HS-27A (cell line): Measurements from ENCODE around the gene NMRAL1.

Source experiments
- DNase-seq: peaks from one replicate; pipeline ENCODE4 v3.0.0-alpha.2; 2012; ENCODE audit warnings: low read depth, missing footprints

The NMRAL1 gene

DNA sequence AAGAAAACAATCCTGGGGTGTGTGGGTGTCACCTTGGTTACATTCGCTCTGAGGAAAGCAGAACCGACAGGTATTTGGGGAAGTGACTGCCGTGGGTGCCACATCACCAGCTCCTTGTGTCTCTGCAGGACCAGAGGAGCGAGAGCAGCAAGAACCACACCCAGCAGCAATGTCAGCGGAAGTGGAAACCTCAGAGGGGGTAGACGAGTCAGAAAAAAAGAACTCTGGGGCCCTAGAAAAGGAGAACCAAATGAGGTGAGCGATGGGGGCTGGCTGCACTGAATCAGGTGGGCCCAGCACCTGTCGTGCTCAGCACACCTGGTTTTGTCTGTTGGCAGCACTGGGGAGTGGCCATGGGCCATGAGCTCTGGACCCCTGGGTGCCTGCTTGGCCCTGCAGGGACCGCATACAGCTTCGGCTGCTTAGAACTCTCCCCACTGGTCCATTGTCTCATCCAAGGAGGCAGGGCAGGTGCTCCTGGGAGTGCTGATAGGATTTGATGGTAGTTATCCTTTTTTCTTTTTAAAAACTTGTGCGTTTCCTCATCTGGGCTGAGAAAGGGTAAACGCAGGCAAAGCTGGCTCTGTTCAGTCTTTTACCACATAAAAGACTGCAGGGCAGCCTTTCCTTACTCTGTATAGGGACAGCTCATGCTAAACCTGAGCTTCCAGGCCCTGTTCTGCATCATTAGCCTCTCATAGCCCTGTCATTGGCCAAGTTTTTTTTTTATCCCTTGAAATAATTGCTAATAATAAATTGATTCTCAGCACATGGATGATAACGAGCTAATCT, 31.1 kb upstream of the NMRAL1 start:
- DNase-seq, result no peak

DNA sequence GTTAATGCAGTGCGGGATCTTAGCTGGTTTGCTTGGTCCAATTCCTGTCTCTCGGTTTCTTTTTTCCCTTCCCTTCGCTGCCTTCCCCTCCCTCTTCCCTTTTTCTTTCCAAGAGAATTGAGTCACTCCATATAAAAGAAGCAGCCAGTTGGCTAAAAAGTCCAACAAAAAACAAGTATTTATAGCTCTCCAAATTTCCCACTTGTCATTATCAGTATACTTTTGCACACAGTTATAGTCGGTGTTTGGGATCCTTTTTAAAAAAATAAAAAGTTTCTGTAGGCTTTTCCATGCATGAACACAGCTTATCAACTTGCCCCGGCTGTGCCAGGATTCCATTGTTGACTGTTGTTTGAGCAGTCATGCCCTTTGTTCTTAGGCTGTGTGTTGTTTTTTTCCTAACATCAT, 26.6 kb upstream of the NMRAL1 start:
- no peak for DNase-seq

DNA sequence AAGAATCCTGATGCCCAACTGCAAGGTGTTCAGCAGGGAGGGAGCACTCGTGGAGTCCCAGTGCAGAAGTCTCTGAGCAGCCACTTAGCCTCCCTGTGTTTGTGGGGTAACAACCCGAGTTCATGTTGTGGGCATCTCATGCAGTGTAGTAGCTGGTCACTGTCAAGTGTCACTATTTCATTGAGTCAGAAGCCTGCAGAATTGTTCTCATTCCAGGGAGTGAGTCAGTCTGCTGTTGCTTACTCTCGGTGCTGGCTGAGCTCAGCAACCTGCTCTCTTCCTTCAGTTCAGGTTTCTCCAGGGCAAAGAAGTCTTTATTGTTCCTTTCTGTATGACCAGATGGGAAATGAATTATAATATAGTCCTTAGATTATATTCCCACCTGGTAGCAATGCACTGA, 25.8 kb upstream of the NMRAL1 start:
- peak; percentile 56 for DNase-seq

DNA sequence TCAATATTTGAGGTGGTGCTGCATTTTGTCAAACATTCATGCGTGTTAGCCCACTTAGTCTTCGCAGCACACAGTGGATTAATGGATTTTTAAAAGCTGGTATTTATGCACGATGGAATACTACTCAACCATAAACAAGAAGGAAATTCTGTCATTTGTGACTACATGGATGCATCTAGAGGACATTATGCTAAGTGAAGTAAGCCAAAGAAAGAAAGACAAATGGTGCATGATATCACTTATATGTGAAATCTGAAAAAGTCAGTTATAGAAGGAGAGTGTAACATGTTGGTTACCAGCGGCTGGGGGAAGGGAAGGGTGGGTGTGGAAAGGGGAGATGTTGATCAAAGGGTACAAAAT, 24.8 kb upstream of the NMRAL1 start:
- no peak for DNase-seq

DNA sequence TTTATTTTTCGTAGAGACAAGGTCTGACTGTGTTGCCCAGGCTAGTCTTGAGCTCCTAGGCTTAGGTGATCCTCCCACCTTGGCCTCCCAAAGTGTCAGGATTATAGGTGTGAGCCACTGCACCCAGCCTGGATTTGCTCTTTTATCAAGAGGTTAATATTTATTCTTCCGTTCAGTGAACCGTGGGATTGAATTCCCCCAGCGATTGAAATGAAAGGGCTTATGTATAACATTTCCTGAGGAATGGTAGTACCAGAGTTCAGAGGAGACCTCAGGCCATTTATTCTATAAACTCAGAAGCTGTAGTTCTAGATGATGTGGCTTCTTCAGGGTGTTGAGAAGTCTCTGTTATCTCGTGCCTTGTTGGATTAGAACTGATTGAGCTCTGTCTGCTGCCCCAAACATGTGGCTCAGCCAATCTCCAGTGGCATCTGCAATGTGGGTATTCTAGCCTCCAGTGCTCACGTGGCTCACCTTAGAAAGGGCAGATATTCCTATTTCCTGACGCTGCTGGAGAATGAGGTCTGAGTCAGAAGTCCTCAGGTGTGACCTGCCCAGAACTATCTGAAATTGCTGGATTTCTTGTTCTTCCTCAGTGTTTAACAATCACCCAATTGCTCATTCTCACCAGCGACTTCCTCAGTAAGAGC, 24.2 kb upstream of the NMRAL1 start:
- DNase-seq, result no peak

DNA sequence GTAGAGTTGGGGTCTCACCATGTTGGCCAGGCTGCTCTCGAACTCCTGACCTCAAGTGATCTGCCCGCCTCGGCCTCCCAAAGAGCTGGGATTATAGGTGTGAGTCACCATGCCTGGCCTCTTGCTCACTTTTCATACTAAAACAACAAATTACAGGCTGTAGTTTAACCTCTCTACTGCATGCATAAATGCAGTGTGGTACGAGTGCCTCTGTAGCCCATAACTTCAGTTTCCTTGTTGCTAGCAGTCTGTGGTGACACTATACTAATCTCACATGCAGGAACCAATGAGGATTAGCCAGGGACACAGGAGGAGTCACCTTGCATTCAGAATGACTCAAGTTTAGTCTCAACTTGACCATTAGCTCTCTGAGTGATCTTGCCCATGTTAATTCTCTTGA, 21.9 kb upstream of the NMRAL1 start:
- peak; percentile 48 for DNase-seq

DNA sequence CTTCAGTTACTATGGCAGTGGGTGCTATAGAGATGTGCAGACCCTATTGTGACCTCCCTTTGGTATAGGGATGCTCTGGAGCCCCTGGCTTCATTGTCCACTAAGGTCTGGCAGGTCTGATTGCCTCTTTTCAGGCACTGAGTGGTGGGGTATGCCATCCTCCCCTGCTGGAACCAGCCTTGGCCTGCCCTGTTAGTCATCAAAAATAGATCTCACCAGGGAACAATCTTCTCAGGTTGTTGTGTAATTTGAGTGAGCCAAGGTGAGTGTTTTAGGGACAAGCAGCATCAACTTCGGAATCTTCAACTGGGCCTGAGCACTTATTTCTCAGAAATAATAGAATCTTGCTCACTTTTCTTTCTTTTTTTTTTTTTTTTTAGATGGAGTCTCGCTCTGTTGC, 21.3 kb upstream of the NMRAL1 start:
- DNase-seq, result no peak

DNA sequence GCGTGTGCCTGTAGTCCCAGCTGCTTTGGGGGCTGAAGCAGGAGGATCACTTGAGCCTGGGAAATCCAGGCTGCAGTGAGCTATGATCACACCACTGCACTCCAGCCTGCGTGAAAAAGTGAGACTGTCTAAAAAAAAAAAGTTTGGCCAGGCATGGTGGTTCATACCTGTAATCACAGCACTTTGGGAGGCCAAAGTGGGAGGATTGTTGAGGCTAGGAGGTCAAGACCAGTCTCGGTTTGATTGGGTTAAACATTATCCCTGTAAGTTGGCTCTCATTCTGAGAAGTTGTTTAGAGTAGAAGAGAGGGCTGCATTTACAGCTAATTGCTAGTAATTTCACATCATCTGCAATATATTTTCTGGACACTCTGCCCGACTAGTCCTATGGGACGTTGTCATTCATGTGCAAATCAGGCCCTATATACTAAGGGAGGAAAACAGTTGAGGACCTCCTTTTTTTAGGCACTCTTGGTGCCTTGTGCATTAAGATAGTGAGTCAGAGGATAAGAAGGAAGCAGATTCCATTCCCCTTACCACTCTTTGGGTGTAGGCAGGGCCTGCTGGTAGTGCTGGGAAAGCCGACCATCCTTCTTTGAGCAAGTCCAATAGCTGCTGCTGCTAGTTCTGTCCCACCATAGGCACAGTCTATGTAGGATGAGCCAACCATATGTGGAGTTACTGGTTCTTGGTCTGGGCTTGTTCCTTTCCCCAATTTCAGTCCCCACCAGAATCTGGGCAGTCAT, 20.5 kb upstream of the NMRAL1 start:
- DNase-seq, result peak; percentile 76

DNA sequence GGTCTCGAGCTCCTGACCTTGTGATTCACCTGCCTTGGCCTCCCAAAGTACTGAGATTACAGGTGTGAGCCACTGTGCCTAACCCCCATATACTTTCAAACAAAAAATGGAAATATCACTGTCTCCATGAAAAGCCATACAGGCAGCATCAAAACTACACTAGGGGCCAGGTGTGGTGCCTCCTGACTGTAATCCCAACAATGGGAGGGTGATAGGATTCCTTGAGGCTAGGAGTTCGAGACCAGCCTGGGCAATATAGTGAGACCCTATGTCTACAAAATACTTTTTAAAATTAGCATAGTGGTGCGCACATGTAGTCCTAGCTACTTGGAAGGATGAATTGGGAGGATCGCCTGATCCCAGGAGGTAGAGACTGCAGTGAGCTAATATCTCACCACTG, 17.5 kb upstream of the NMRAL1 start:
- no peak for DNase-seq

DNA sequence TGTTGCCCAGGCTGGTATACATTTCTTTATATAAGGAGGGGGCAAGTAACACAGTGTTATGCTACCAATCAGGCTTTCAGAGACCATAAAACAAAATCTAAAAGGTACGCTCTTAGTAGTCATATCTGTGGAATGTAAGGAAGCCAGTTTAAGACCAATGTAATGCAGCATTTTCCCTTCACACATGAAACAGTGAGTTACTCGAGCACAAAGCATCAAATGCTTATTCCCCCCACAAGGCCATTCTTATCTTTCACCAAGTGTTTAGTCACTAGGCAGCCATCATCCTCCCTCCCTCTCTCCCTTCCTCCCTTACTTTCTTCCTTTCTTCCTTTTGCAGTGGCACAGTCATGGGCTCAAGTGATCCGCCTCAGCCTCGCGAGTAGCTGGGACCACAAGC, 14.6 kb upstream of the NMRAL1 start:
- peak; percentile 82 for DNase-seq

DNA sequence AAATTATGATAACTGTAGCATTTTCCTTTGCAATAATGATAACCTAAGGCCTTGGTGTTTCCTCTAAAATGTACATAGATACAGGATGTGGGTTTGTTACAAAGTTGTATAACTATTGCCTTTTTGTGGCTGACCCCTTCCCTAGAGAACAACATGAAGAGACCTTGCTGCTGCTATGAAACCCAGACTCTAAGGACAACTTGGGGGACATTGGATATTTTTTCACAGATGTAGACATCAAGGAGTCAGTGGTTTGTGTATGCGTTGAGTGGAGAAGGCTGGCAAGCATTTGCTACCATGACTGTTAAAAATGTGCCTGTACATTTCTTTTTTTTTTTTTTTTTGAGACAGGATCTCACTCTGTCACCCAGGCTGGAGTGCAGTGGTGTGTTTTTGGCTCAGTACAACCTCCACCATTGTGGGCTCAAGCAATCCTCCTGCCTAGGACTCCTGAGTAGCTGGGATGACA, 14.1 kb upstream of the NMRAL1 start:
- DNase-seq, result no peak

DNA sequence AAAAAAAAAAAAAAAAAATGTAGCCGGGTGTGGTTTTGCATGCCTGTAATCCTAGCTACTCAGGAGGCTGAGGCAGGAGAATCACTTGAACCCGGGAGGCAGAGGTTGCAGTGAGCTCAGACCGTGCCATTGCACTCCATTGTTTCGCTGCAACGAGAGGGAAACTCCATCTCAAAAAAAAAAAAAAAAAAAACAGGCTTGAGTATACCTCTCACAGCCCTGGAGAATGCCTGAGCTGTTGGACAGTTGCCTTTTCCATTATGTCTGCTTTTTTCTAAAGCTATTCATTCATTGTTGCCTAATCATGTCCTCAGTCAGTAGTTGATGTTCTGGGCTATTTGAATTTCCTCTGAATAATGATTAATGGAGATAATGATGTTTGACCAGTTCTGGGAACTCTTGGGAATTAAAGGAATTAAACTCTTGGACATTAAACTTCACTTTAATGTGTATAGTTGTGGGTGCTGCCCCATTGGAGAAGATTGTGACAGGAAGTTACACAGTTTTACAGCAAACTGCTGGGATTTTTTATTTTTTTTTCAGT, 13.6 kb upstream of the NMRAL1 start:
- no peak for DNase-seq

DNA sequence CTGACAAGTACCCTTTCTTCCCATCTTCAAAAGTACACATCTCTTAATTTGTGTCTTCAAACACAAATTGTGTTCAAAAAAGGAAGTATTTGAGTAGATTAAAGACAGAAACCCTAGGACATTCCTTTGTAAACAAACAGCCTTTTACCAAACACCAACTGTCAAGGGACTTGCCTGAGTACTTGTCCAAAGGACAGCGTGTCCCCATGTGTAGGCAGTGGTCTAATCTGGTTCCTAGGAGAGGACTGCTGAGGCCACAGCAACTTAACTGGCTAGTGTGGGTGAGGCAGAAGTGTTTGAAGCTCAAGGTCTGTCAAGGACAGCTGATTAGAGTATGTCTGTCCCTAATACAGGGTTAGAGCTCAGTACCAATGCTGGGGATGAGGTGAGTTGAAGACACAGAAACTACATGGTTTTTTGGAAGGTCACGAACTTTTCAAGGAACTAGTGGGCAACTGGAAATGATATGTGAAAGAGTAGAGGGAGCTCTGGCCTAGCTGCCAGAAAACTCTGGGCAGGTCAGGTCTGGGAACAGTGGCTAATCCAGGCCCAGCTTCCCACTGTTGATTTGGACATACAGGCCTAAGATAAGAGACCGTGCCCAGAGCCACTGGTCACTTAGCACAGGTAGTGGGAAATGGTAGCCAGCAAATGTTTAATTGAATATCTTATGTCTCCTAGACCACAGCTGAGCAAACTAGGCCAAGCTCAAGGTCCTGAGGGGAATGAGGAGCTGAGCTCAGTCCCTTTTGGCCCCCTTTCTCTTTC, 11.9 kb upstream of the NMRAL1 start:
- no peak for DNase-seq

DNA sequence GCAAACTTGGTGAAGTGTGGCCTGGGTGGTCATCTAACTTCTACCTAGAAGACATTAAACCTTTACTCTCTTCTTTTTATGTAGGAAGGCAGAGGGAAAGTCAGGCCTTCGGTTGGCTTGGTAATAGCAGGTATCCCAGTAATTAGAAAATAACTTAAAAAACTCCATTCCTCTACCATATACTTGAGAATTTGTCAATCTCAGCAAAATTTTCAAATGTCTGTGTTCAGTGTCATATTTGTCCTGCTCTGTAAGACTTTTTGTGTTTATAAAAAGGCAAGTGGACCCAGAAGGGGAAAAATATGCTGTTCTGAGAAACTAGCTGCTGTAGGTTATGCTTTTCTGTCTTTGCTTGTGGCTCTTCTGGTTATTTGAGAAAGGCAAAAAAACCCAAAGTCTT, 7.5 kb upstream of the NMRAL1 start:
- DNase-seq, result no peak

DNA sequence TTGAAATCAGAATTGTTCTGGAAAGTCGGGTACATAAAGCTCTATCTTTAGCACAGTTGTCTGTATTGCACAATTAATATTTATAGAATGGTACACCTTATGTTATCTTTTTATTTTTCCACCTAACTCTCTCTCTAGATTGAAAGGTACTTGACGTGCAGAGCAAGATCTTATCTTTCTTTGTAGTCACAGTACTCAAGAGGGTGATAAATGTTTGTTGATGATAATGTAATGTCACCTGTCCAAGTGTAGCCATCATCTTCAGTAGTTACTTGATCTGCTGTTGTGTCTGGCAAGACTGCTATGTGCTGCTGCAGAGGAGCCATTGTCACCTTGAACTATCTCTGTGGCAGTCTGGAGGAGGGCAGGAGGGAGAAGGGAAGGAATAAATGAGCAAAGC, 7.1 kb upstream of the NMRAL1 start:
- DNase-seq, result no peak

DNA sequence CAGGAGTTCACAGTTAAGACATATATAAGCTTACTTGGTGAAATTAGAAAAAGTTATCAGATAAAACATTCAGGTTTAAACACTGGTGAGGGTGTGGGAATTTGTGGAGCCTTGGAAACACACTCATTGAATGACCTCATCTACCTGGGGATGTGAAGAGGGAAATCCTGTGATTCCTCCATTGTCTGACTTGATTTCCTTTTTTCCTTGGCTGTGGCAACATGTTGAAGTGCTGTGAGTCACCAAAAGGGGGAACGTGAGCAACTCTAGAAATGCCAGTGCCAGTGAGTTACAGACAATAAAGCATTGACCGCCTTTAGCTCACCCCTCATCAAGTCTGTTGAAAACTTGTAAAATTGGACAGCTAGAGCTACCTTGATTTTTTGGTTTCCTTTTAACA, 3.5 kb upstream of the NMRAL1 start:
- DNase-seq, result no peak

DNA sequence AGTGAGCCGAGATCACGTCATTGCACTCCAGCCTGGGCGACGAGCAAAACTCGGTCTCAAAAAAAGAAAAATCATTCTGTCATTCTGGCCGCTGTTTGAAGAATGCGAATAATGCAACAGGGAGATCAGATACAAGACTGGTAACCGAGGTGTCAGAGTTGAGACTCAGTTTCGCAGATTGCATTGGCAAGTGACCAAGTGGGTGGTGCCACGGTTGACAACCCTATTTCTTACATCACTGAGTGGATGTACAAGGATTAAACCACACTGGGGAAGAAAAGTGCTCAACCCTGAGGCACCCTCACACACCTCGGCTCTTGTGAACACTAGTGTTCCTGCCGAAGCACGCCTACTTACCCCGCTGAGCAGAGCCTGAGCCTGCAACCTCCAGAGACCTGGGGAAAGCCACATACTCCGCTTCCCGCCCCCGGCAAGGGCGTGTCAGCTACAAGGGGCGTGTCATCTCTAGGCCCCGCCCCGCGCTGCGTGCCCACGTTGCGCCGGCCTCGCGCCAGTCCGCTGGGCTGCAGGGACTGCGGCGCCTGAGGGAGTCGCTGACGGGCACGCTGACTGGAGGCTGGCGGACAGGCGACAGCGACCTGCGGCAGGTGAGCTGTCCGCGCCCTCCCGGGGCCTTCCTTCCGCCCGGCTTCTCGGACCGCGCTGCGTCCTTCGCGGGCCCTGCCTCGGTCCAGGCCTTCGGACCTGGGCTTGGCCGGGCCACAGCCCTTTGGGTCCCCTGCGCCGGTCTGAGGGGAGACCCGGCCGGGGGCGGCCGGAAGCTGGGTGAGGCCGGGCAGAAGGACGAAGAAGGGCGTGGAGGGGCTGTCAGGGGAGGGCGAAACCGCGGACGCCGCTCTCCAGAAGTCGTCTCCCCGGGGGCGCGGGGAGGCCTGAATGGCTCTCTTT, 1.7 kb upstream of the NMRAL1 start, which contains the start of gene HMOX2:
Gene HMOX2, plus strand, starts transcription at position 519 of the 909 bp plus-strand sequence. CDS start 29,127 bp downstream, outside the sequence.
- DNase-seq, result peak; percentile 74

DNA sequence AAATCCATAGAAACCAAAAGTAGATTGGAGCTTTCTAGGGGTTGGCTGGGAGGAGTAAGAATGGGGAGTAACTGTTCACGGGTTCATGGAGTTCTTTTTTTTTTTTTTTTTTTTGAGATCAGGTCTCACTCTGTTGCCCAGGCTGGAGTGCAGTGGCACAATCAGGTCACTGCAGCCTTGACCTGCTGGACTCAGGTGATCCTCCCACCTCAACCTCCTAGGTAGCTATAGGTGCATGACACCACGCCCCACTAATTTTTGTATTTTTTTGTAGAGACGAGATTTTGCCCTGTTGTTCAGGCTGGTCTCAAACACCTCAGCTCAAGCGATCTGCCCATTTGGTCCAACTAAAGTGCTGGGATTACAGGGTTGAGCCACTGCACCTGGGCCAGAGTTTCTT, 1.5 kb downstream of the NMRAL1 start:
- DNase-seq, result no peak

DNA sequence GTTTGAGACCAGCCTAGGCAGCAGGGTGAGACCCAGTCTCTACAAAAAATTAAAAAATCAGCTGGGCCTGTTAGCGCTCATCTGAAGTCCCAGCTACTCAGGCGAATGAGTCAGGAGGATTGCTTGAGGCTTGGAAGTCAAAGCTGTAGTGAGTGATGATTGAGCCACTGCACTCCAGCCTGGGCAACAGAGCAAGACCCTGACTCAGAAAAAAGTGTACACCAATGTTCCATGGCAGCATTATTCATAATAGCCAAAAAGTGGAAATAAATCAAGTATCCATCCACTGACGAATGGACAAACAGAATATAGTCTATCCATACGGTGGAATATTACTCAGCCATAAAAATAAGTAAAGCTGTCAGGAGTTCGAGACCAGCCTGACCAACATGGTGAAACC, 2.6 kb downstream of the NMRAL1 start:
- no peak for DNase-seq

DNA sequence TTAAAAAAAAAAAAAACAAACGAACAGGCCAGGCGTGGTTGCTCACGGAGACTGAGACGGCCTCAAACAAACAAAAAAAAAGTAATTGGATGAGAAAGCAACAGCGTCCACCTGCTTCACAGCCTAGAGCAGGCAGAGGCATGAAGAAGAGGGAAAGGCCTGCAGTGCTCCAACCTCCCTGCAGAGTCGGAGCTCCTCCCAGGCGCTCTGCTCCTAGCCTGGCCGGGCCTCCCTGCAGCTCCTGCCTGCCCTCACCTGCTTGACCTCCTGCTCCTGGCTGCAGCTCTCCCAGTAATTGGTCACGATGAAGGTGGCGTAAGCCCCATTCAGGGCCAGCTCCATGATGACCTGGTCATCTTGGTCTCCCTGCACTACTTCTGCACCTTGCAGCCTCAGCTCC, 5.5 kb downstream of the NMRAL1 start:
- DNase-seq, result no peak

DNA sequence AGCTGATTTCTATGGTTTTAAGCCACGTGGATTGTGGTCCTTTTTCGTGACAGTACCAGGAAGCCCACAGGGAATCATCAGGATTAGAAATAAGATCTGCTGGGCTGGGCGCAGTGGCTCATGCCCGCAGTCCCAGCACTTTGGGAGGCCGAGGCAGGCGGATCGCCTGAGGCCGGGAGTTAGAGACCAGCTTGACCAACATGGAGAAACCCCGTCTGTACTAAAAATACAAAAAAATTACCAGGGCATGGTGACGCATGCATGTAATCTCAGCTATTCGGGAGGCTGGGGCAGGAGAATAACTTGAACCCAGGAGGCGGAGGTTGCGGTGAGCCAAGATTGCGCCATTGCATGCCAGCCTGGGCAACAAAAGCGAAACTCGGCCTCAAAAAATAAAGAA, 6.5 kb downstream of the NMRAL1 start:
- DNase-seq, result no peak
